ENCODE results near the gene FCER1G. TPM values are rescaled to one million over a fixed set of nuclear protein-coding genes. Genes with fewer than 3 reads are reported as not detected.

The FCER1G gene
- total RNA-seq, 1 experiment from 2014 or later: 1.0 TPM

GRCh38 chr1:161176468-161177111 is 38.5 kb upstream of the FCER1G start:
- peaks cover 33% of the 10 kb centered on the region for H3K4me1 Mint-ChIP-seq (ENCODE audit: insufficient read depth, unreplicated experiment)
- BruUV-seq (replicated peaks): no TSS peak
- peaks cover 38% of the 10 kb centered on the region for H3K36me3 Mint-ChIP-seq (ENCODE audit: insufficient read depth, unreplicated experiment)
- no peaks in the 10 kb centered on the region for H3K9me3 Mint-ChIP-seq (ENCODE audit: unreplicated experiment)
- H3K4me3 Mint-ChIP-seq (ENCODE audit: unreplicated experiment): peak overlapping the region; percentile 86
- POLR2A ChIA-PET: interaction anchor here (0.6 to 3.3 kb wide), 21 partner anchors 10 to 914 kb away, joined by 3 to 101 read pairs (median 6); partner anchors contain the start of genes DCAF8, DEDD, F11R and NDUFS2
- H3K27me3 Mint-ChIP-seq (ENCODE audit: insufficient read depth, unreplicated experiment): no peaks in the 10 kb centered on the region
- DNase-seq (ENCODE audit: unreplicated experiment): no peak
- peak overlapping the region; percentile 92 for H3K27ac Mint-ChIP-seq (ENCODE audit: low read depth, unreplicated experiment)
- TF ChIP-seq CTCF (IDR thresholded peaks at IDR 0.05; ENCODE audit: unreplicated experiment): no peak
- CTCF ChIA-PET: interaction anchor here (0.5 to 3.5 kb wide), 14 partner anchors 10 to 1594 kb away, joined by 3 to 33 read pairs (median 4); partner anchors contain the start of genes ADAMTS4, FCER1G, PPOX and TOMM40L
- intact Hi-C loops (cut with micrococcal nuclease): loop anchor here (1.0 kb wide), 1 partner anchor 10 kb away; the partner anchor contains the start of gene PPOX

- H3K4me1 Mint-ChIP-seq (ENCODE audit: insufficient read depth, unreplicated experiment): peaks cover 37% of the 10 kb centered on the region
- POLR2A ChIA-PET: interaction anchor here (0.5 to 3.3 kb wide), 21 partner anchors 10 to 214 kb away, joined by 3 to 101 read pairs (median 6); partner anchors contain the start of genes DEDD, F11R, NDUFS2 and NIT1
- H3K36me3 Mint-ChIP-seq (ENCODE audit: insufficient read depth, unreplicated experiment): peaks cover 31% of the 10 kb centered on the region
- H3K27ac Mint-ChIP-seq (ENCODE audit: low read depth, unreplicated experiment): peak within 1 kb of the TSS; percentile 92
- H3K4me3 Mint-ChIP-seq (ENCODE audit: unreplicated experiment): peak within 1 kb of the TSS; percentile 86
- CTCF ChIA-PET: interaction anchor here (0.6 to 3.5 kb wide), 11 partner anchors 11 to 1595 kb away, joined by 3 to 33 read pairs (median 3); partner anchors contain the start of genes ADAMTS4, PPOX and TOMM40L
- H3K9me3 Mint-ChIP-seq (ENCODE audit: unreplicated experiment): no peaks in the 10 kb centered on the region
- peak; percentile 87 for DNase-seq (ENCODE audit: unreplicated experiment)
- intact Hi-C loops (cut with micrococcal nuclease): loop anchor here (1.0 kb wide), 1 partner anchor 11 kb away; the partner anchor contains the start of gene PPOX
- TSS peak; percentile 97 for BruUV-seq (replicated peaks)
- H3K27me3 Mint-ChIP-seq (ENCODE audit: insufficient read depth, unreplicated experiment): no peaks in the 10 kb centered on the region
- no peak for TF ChIP-seq CTCF (IDR thresholded peaks at IDR 0.05; ENCODE audit: unreplicated experiment)
These were observed 37.8 kb upstream of the FCER1G start, which contains the start of gene B4GALT3 for GRCh38 chr1:161177112-161177935. B4GALT3 (minus strand) TSS chr1:161177507; CDS start chr1:161176060, 1,447 bp downstream.

DNA sequence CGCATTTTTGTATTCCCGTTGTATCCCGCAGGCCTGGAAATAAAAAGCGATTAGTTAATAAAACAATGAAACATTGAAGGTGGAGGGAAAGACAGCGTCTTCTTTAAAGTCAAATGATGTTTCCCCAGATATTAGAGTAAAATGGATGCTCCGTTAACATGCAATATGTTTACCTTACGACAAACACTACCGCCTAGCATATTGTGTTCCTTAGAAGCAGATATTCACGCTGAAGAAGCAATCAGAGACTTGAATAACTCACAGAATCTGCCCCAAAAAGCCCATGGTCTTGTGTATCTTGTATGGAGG is 37.2 kb upstream of the FCER1G start:
- BruUV-seq (replicated peaks): no TSS peak
- CTCF ChIA-PET: interaction anchor here (0.9 to 3.5 kb wide), 4 partner anchors 11 to 48 kb away, joined by 3 to 33 read pairs (median 14); partner anchors contain the start of genes PPOX and TOMM40L

More for the DNA sequence above, 37.2 kb upstream of the FCER1G start:
- POLR2A ChIA-PET: interaction anchor here (1.9 to 3.3 kb wide), 8 partner anchors 11 to 157 kb away, joined by 6 to 101 read pairs (median 15); partner anchors contain the start of genes DEDD, F11R, NDUFS2 and PPOX
- peak overlapping the region; percentile 86 for H3K4me3 Mint-ChIP-seq (ENCODE audit: unreplicated experiment)
- peaks cover 37% of the 10 kb centered on the region for H3K4me1 Mint-ChIP-seq (ENCODE audit: insufficient read depth, unreplicated experiment)
- peak overlapping the region; percentile 92 for H3K27ac Mint-ChIP-seq (ENCODE audit: low read depth, unreplicated experiment)
- H3K27me3 Mint-ChIP-seq (ENCODE audit: insufficient read depth, unreplicated experiment): no peaks in the 10 kb centered on the region
- no peak for TF ChIP-seq CTCF (IDR thresholded peaks at IDR 0.05; ENCODE audit: unreplicated experiment)
- H3K9me3 Mint-ChIP-seq (ENCODE audit: unreplicated experiment): no peaks in the 10 kb centered on the region
- DNase-seq (ENCODE audit: unreplicated experiment): no peak
- peaks cover 26% of the 10 kb centered on the region for H3K36me3 Mint-ChIP-seq (ENCODE audit: insufficient read depth, unreplicated experiment)
- intact Hi-C loops (cut with micrococcal nuclease): loop anchor here (1.0 kb wide), 1 partner anchor 12 kb away; the partner anchor contains the start of gene PPOX

Measured in MCF 10A (cell line).